HepG2 (cell line): ENCODE measurements around the gene MARK2. TPM values are rescaled to one million over a fixed set of nuclear protein-coding genes. Genes with fewer than 3 reads are reported as not detected.

Source experiments
- ARNT2 ChIP-seq: sonication (generic); formaldehyde crosslinking; IDR thresholded peaks from 2 replicates; pipeline ENCODE4 v1.8.0; 2022; ENCODE audit warnings: mild to moderate bottlenecking, low read depth, missing genetic modification reagents, moderate library complexity
- FOXA3 ChIP-seq: IDR thresholded peaks from 2 replicates; pipeline ENCODE4 v1.6.1; 2016; ENCODE audit warnings: missing genetic modification reagents, missing compliant biosample characterization
- MAZ ChIP-seq, 2 experiments: sonication (generic) in 1 of 2; formaldehyde crosslinking in 1 of 2; IDR thresholded peaks; 2 replicates each; pipeline versions ENCODE4 v1.5.0 to v1.6.1; 2012 to 2020; ENCODE audit warnings: low read depth in 2 of 2, mild to moderate bottlenecking in 2 of 2, borderline replicate concordance in 1 of 2, improper control_type of control experiment in 1 of 2, low read length in 1 of 2, missing genetic modification reagents in 1 of 2, moderate library complexity in 1 of 2
- NAIF1 ChIP-seq: sonication (generic); formaldehyde crosslinking; IDR thresholded peaks from 2 replicates; pipeline ENCODE4 v1.5.0; 2020; ENCODE audit warnings: mild to moderate bottlenecking, missing genetic modification reagents, borderline replicate concordance
- POLR2G ChIP-seq: fragments of 200-400 bp; formaldehyde crosslinking; IDR thresholded peaks from 2 replicates; pipeline ENCODE4 v1.6.1; 2018; ENCODE audit warnings: mild to moderate bottlenecking, low read depth, low read length, moderate library complexity
- ZFP1 ChIP-seq: IDR thresholded peaks from 2 replicates; pipeline ENCODE4 v1.6.1; 2016
- polyA plus RNA-seq, 8 experiments: library from polyadenylated mRNA; depleted of rRNA in 3 of 8; stranded (reverse) in 7 of 8; unstranded in 1 of 8; fragments of >200 nt; fragmentation: Illumina TruSeq in 4 of 8; extraction: Trizol in 4 of 8; gene quantifications; 2 replicates each; pipeline versions ENCODE4 v1.2.1 to v1.2.3, GENCODE V29; 2011 to 2016; ENCODE audit warnings: low read depth in 4 of 8, missing spikeins in 1 of 8, mixed read lengths in 1 of 8; ENCODE audit not compliant: insufficient read depth in 1 of 8
- total RNA-seq, 5 experiments: library from RNA; depleted of rRNA; stranded (reverse); fragments of >200 nt; fragmentation: Illumina TruSeq; extraction: Trizol; gene quantifications; 2 replicates each; pipeline ENCODE4 v1.2.3, GENCODE V29; 2016; ENCODE audit warnings: low read depth in 1 of 5
- TF ChIP-seq, protein P1 (sequence below): sonication (generic); formaldehyde crosslinking; IDR thresholded peaks from 2 replicates; pipeline ENCODE4 v1.4.0; 2020; ENCODE audit warnings: missing genetic modification reagents
- TF ChIP-seq, protein P2 (sequence below), 2 experiments: sonication (generic) in 1 of 2; formaldehyde crosslinking in 1 of 2; IDR thresholded peaks; 2 replicates each; pipeline versions ENCODE4 v1.4.0 to v1.6.1; 2018 to 2020; ENCODE audit warnings: missing genetic modification reagents in 2 of 2, borderline replicate concordance in 1 of 2, low read depth in 1 of 2, mild to moderate bottlenecking in 1 of 2, missing biosample characterization in 1 of 2
- TF ChIP-seq, protein P3 (sequence below): IDR thresholded peaks from 2 replicates; pipeline ENCODE4 v1.6.1; 2016
- TF ChIP-seq, protein P4 (sequence below): sonication (generic); formaldehyde crosslinking; IDR thresholded peaks from 2 replicates; pipeline ENCODE4 v1.8.0; 2022; ENCODE audit warnings: mild to moderate bottlenecking, missing genetic modification reagents; ENCODE audit not compliant: insufficient replicate concordance
- TF ChIP-seq, protein P5 (sequence below): sonication (generic); formaldehyde crosslinking; IDR thresholded peaks from 2 replicates; pipeline ENCODE4 v1.4.0; 2020; ENCODE audit warnings: missing genetic modification reagents
- TF ChIP-seq, protein P6 (sequence below): sonication (generic); formaldehyde crosslinking; IDR thresholded peaks from 2 replicates; pipeline ENCODE4 v1.4.0; 2020; ENCODE audit warnings: missing genetic modification reagents, borderline replicate concordance

Gene MARK2
- total and polyA plus RNA-seq, 2 of the 13 experiments (the other 11 are each of a cell fraction or from before 2014, with no cell fraction given) = 13.5 to 13.9 TPM

DNA sequence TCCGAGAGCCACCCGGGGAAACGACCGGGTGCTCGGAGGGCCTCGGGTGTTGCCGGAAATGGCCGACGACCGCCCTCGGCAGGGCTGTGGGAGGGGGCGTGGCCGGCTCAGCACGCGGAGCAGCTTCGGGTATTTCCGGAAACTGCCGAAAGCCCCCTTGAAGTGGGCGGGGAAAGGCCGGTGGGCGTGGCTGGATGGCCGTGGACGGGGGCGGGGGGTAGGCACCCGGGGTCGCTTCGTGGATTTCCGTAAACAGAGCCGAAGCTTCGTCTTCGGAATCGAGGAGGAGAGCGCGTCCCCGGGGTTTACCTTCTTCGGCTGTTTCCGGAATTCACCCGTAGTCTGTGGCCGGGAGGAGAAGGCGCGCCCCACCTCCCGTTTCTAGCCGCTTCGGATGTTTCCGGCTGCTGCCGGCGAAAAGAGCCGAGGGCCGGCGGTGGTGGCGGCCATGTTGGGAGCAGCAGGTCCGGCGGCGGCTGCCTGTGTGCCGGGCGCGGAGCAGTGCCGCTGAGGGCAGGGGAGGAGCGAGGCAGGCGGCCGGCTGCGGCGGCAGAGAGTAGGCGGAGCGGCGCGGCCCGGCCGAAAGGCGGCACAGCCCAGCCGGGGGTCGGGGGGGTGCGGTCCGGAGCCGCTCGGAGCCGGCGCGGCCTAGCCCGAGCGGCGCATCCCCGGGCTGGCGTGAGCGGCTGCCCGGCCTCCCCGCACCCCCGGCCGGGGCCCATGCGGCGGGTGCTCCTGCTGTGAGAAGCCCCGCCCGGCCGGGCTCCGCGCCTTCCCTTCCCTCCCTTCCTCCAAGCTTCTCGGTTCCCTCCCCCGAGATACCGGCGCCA, at the start of gene MARK2 (continued):
- TF ChIP-seq, protein P1, sequence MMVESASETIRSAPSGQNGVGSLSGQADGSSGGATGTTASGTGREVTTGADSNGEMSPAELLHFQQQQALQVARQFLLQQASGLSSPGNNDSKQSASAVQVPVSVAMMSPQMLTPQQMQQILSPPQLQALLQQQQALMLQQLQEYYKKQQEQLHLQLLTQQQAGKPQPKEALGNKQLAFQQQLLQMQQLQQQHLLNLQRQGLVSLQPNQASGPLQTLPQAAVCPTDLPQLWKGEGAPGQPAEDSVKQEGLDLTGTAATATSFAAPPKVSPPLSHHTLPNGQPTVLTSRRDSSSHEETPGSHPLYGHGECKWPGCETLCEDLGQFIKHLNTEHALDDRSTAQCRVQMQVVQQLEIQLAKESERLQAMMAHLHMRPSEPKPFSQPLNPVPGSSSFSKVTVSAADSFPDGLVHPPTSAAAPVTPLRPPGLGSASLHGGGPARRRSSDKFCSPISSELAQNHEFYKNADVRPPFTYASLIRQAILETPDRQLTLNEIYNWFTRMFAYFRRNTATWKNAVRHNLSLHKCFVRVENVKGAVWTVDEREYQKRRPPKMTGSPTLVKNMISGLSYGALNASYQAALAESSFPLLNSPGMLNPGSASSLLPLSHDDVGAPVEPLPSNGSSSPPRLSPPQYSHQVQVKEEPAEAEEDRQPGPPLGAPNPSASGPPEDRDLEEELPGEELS = 0 out of 2 replicates have a peak, but pooled peaks have one; percentile 41
- TF ChIP-seq ZFP1 (CRISPR knock-in tag) = no peak
- peak; percentile 45; the same call in 1 of the 2 replicates for TF ChIP-seq FOXA3 (CRISPR knock-in tag)
- TF ChIP-seq, protein P2, sequence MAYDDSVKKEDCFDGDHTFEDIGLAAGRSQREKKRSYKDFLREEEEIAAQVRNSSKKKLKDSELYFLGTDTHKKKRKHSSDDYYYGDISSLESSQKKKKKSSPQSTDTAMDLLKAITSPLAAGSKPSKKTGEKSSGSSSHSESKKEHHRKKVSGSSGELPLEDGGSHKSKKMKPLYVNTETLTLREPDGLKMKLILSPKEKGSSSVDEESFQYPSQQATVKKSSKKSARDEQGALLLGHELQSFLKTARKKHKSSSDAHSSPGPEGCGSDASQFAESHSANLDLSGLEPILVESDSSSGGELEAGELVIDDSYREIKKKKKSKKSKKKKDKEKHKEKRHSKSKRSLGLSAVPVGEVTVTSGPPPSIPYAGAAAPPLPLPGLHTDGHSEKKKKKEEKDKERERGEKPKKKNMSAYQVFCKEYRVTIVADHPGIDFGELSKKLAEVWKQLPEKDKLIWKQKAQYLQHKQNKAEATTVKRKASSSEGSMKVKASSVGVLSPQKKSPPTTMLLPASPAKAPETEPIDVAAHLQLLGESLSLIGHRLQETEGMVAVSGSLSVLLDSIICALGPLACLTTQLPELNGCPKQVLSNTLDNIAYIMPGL (CRISPR knock-in tag; IDR thresholded peaks at IDR 0.05; ENCODE audit: borderline replicate concordance in 1 of 2, low read depth in 1 of 2) = peak in 1 of 2 experiments; percentile 41; a peak in 1 of 4 replicates
- no peak for TF ChIP-seq NAIF1
- TF ChIP-seq, protein P3, sequence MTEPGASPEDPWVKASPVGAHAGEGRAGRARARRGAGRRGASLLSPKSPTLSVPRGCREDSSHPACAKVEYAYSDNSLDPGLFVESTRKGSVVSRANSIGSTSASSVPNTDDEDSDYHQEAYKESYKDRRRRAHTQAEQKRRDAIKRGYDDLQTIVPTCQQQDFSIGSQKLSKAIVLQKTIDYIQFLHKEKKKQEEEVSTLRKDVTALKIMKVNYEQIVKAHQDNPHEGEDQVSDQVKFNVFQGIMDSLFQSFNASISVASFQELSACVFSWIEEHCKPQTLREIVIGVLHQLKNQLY (CRISPR knock-in tag) = no peak
- TF ChIP-seq ARNT2 (CRISPR knock-in tag) = peak; percentile 70
- TF ChIP-seq, protein P4, sequence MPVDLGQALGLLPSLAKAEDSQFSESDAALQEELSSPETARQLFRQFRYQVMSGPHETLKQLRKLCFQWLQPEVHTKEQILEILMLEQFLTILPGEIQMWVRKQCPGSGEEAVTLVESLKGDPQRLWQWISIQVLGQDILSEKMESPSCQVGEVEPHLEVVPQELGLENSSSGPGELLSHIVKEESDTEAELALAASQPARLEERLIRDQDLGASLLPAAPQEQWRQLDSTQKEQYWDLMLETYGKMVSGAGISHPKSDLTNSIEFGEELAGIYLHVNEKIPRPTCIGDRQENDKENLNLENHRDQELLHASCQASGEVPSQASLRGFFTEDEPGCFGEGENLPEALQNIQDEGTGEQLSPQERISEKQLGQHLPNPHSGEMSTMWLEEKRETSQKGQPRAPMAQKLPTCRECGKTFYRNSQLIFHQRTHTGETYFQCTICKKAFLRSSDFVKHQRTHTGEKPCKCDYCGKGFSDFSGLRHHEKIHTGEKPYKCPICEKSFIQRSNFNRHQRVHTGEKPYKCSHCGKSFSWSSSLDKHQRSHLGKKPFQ = no peak
- TF ChIP-seq, protein P5, sequence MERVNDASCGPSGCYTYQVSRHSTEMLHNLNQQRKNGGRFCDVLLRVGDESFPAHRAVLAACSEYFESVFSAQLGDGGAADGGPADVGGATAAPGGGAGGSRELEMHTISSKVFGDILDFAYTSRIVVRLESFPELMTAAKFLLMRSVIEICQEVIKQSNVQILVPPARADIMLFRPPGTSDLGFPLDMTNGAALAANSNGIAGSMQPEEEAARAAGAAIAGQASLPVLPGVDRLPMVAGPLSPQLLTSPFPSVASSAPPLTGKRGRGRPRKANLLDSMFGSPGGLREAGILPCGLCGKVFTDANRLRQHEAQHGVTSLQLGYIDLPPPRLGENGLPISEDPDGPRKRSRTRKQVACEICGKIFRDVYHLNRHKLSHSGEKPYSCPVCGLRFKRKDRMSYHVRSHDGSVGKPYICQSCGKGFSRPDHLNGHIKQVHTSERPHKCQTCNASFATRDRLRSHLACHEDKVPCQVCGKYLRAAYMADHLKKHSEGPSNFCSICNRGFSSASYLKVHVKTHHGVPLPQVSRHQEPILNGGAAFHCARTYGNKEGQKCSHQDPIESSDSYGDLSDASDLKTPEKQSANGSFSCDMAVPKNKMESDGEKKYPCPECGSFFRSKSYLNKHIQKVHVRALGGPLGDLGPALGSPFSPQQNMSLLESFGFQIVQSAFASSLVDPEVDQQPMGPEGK (CRISPR knock-in tag) = peak; percentile 45
- peak; percentile 81 for TF ChIP-seq POLR2G
- no peak for TF ChIP-seq MAZ (IDR thresholded peaks at IDR 0.05; ENCODE audit: borderline replicate concordance, low read depth, low read length)
- TF ChIP-seq MAZ (CRISPR knock-in tag; IDR thresholded peaks at IDR 0.05; ENCODE audit: low read depth) = peak; percentile 16; the same call in 1 of the 2 replicates
- TF ChIP-seq, protein P6, sequence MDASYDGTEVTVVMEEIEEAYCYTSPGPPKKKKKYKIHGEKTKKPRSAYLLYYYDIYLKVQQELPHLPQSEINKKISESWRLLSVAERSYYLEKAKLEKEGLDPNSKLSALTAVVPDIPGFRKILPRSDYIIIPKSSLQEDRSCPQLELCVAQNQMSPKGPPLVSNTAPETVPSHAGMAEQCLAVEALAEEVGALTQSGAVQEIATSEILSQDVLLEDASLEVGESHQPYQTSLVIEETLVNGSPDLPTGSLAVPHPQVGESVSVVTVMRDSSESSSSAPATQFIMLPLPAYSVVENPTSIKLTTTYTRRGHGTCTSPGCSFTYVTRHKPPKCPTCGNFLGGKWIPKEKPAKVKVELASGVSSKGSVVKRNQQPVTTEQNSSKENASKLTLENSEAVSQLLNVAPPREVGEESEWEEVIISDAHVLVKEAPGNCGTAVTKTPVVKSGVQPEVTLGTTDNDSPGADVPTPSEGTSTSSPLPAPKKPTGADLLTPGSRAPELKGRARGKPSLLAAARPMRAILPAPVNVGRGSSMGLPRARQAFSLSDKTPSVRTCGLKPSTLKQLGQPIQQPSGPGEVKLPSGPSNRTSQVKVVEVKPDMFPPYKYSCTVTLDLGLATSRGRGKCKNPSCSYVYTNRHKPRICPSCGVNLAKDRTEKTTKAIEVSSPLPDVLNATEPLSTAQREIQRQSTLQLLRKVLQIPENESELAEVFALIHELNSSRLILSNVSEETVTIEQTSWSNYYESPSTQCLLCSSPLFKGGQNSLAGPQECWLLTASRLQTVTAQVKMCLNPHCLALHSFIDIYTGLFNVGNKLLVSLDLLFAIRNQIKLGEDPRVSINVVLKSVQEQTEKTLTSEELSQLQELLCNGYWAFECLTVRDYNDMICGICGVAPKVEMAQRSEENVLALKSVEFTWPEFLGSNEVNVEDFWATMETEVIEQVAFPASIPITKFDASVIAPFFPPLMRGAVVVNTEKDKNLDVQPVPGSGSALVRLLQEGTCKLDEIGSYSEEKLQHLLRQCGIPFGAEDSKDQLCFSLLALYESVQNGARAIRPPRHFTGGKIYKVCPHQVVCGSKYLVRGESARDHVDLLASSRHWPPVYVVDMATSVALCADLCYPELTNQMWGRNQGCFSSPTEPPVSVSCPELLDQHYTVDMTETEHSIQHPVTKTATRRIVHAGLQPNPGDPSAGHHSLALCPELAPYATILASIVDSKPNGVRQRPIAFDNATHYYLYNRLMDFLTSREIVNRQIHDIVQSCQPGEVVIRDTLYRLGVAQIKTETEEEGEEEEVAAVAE = 0 out of 2 replicates have a peak, but pooled peaks have one; percentile 9
